Activated CD4-positive, alpha-beta T cell treated with anti-CD3 and anti-CD28 coated beads for 1 hour (primary cell): ENCODE measurements around the gene TRPM7.

Experiments
- DNase-seq: peaks from one replicate; pipeline ENCODE4 v3.0.0-alpha.2; 2020

The TRPM7 gene

GRCh38 chr15:50558012-50558411, 128.6 kb downstream of the TRPM7 start:
- no peak for DNase-seq

DNA sequence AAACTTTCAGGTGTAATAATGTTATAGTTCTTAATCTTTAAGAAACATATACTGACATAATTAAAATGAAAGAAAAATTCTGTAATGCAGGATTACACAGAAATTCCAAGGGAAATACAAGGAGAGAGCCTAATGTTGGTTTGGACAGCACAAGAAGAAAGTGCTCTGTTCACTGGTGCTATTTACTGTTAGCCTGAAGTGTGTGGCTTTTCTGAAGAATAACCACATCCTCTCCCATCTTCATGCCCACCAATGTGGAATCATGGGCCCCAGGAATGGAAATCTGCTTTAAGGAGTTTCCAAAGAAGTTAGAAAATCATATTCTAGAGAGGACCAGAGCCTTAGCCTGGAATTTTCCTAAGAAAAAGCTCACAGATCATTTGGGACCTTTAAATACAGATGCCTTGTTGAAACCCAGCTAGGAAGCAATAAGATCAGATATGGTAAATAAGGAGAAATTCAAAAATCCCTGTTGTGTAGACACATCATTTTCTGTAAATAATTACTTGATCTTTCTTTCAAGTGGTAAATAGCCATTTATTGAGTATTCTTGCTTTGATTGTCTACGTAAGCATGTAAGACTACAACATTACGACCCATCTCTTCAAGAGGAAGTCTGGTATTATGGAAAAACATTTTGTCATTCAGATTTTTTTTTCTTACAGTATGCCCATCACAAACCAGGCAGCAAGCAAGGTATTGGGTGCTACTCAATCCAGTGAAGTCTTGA, 129.8 kb downstream of the TRPM7 start:
- DNase-seq, result no peak

GRCh38 chr15:50552238-50552637, 134.4 kb downstream of the TRPM7 start:
- no peak for DNase-seq

DNA sequence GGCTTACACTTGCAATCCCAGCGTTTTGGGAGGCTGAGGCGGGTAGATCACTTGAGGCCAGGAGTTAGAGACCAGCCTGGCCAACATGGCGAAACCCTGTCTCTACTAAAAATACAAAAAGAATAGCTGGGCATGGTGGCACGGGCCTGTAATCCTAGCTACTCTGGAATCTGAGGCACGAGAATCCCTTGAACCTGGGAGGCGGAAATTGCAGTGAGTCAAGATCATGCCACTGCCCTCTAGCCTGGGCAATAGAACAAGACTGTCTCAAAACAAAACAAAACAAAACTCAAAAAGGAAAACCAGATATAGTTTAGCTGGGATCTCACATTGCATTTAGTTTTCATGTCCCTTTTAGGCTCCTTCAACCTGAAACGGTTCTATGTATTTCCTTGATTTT, 137.3 kb downstream of the TRPM7 start:
- DNase-seq, result no peak

- no peak for DNase-seq
Measured at GRCh38 chr15:50546566-50546965, 140.0 kb downstream of the TRPM7 start, which contains the start of gene USP50. USP50 (minus strand) TSS chr15:50546666; CDS start chr15:50546525, 141 bp downstream.

DNA sequence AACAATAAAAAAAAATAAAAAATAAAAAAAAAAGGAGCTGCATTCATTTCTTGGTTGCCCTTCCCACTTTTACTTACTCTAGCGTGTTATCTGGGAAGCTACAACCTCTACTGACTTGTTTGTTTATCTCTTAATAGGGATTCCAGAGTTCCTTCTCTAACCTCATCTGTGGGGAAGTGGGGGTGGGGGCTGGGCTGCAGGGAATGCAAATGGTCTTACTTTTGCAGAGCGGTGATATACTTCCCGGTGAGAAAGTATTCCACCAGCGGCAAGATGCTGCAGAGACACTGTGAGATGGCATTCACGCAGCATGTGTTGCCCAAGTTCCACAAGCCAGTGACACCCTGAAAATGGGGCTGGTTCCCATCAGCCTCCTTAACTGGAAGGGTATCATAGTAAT, 142.2 kb downstream of the TRPM7 start:
- DNase-seq, result no peak

GRCh38 chr15:50543556-50543955, 143.0 kb downstream of the TRPM7 start:
- no peak for DNase-seq

DNA sequence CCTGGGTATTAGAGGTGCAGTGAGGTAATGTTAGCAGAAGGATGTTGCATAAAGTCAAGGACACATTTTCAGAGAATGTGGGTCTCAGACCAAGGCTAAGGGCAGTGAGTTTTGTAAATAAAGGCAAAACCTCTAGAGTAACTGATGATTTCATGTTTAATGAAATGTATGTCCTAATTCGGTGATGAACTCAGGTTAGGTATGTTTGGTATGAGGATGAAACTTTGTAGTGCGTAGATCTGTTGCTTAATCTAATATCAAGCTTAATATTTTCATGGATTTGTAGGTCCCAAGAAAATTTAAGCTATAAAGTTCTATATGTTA, 143.7 kb downstream of the TRPM7 start:
- no peak for DNase-seq

DNA sequence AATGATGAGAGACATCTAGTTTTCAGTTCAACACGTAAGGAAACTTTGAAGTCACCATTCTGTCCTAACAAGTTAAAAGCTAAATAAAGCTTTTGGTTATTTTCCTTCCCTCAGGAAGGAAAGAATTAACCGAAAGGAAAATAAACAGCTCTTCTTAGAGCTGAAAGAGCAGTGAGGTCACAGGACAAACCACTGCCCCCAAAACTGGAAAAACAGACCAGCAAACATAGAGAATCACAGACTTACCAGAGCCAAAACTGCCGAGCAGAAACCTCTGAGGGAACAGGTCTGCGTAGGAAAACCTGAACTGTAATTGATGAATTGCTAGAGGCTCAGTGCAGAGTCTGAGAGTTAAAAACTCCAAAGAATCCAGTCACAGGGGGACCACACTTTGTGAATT, 154.8 kb downstream of the TRPM7 start:
- DNase-seq, result no peak

DNA sequence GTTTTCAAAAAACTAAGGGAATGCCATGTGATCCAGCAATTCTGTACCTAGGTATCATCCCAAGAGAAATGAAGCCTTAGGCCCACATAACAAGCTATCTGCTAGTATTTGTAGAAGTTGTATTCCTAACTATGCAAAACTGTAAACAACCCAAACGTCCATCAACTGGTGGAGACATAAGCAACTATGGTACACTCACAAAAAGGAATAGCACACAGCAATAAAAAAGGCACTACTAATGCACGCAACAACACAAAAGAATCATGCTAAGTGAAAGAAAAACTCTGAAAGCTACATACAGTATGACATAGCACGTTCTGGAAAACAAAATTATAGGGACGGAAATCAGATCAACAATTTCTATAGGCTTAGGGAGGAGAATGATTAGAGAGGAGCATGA, 155.4 kb downstream of the TRPM7 start:
- DNase-seq, result no peak

DNA sequence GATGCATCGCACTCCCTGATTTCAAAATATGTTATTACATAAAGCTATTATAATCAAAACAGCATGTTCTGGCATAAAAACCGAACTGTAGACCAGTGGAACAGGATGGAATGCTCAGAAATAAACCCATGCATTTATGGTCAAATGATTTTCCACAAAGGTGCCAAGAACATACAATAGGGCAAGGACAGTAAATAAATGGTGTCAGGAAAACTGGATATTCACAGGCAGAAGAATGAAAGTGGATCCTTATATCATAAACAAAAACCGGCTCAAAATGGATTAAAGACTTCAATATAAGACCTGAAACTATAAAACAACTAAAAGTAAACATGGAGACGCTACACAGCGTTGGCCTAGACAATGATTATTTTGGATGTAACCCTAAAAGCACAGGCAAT, 162.7 kb downstream of the TRPM7 start:
- DNase-seq, result no peak

DNA sequence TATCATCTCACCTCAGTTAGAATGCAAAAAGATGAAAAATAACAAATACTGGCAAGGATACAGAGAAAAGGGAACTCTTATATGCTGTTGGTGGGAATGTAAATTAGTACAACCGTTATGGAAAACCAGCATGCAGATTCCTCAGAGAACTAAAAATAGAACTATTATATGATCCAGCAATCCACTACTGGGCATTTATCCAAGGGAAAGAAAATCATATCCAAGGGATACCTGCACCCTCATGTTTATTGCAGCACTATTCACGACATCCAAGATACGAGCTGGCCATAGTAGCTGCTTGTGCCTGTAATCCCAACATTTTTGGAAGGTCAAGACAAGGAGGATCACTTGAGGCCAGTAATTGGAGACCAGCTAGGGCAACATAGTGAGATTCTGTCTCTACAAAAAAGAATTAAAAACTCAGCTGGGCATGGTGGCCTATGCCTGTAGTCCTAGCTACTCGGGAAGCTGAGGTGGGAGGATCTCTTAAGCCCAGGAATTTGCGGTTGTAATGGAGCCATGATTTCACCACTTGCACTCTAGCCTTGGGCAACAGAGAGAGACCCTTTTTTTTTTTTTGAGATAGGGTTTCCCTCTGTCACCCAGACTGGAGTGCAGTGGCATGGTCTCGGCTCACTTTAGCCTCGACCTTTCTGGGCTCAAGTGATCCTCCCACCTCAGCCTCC, 166.7 kb downstream of the TRPM7 start:
- no peak for DNase-seq

DNA sequence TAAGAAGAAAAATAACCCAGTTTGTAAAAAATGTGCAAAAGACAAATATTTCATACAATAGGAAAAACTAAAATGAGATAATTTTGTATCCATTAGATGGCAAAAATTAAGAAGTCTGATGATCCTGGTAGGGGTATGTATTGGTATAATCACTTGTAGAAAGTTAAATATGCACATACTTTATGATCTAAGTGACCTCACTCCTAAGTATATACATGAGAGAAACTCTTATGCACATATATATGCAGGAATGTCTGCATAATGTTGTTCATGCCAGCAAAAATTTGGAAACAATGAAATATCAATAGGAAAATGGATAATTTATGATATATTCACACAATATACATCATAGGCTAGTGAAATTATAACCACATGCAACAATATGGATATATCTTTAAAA, 173.6 kb downstream of the TRPM7 start:
- DNase-seq, result no peak
